IPS-NIHi7 (cell line): ENCODE data around the gene RNF224.
"Not testable (repeated sequence)": the region's sequence is repeated elsewhere in the genome, so short reads cannot be mapped to it uniquely, and the experiment has no call there.

ENCODE experiments used
- DNase-seq: peaks from one replicate; pipeline ENCODE4 v3.0.0; 2012; ENCODE audit warnings: mixed read lengths; ENCODE audit errors: extremely low spot score

The RNF224 gene

GRCh38 chr9:137239541-137240200, 12.4 kb downstream of the RNF224 start:
- DNase-seq: not testable (repeated sequence)

GRCh38 chr9:137240318-137240840, 13.1 kb downstream of the RNF224 start:
- DNase-seq: no peak

GRCh38 chr9:137240841-137241489, 13.7 kb downstream of the RNF224 start, which contains the start of gene TUBB4B:
Gene TUBB4B, plus strand, starts transcription at chr9:137241287. Its CDS starts 74 bp downstream, at chr9:137241361.
- peak; percentile 99 for DNase-seq

GRCh38 chr9:137241490-137242268, 14.4 kb downstream of the RNF224 start:
- DNase-seq: no peak

- DNase-seq: no peak
Observed at GRCh38 chr9:137242269-137243203, 15.2 kb downstream of the RNF224 start.

GRCh38 chr9:137243266-137243625, 15.9 kb downstream of the RNF224 start:
- not testable (repeated sequence) for DNase-seq

GRCh38 chr9:137243626-137244485, 16.6 kb downstream of the RNF224 start:
- no peak for DNase-seq

GRCh38 chr9:137244486-137245449, 17.5 kb downstream of the RNF224 start:
- DNase-seq: no peak

- no peak for DNase-seq
Observed at GRCh38 chr9:137245450-137246421, 18.4 kb downstream of the RNF224 start.

- no peak for DNase-seq
Observed at GRCh38 chr9:137247135-137247915, 20.0 kb downstream of the RNF224 start.

- no peak for DNase-seq
Observed at GRCh38 chr9:137247916-137248175, 20.5 kb downstream of the RNF224 start.

GRCh38 chr9:137250329-137251193, 23.3 kb downstream of the RNF224 start:
- no peak for DNase-seq

GRCh38 chr9:137251194-137251461, 23.8 kb downstream of the RNF224 start, which contains the start of gene STPG3:
Gene STPG3, plus strand, starts transcription at chr9:137251286. Its CDS starts 1 bp downstream, at chr9:137251287.
- no peak for DNase-seq

GRCh38 chr9:137251490-137252268, 24.4 kb downstream of the RNF224 start:
- DNase-seq: no peak

- peak; percentile 58 for DNase-seq
Observed at GRCh38 chr9:137252555-137253506, 25.5 kb downstream of the RNF224 start.
